HG03439 (cell line): ENCODE results near the gene CALML5.

Experiments
- ATAC-seq: cut with Tn5 transposase; IDR thresholded peaks from one replicate; pipeline ENCODE4 v1.9.1; 2021; ENCODE audit warnings: mild to moderate bottlenecking, moderate library complexity; ENCODE audit not compliant: unreplicated experiment

CALML5 gene

GRCh38 chr10:5467634-5468255 lies 31.6 kb downstream of the CALML5 start:
- ATAC-seq: no peak

GRCh38 chr10:5467207-5467535 lies 32.2 kb downstream of the CALML5 start:
- no peak for ATAC-seq

- no peak for ATAC-seq
Measured at GRCh38 chr10:5466451-5467206, 32.7 kb downstream of the CALML5 start.

GRCh38 chr10:5465976-5466450 lies 33.4 kb downstream of the CALML5 start:
- ATAC-seq: no peak

- ATAC-seq: no peak
Measured at GRCh38 chr10:5464546-5464945, 34.8 kb downstream of the CALML5 start.

DNA sequence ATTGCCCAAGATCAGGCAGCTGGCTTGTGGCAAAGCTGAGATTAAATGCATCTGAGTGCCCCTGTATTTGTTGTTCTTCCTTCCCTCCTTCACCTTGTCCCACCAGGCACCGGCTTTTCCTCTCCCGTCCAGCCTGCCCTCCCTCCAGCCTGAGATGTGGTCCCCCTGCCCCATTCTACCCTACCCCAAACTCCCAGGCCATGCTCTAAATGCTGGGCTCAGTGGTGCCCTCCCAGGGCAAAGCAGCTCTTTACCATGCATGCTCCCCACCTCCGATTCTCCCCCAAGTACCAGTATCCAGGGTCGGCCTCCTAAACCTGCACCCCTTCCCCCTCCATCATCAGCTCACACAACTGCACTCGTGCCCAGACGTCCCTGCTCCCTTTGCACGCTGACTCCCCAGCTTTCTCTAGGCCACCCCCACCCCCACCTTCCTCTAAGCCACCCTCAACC lies 36.5 kb downstream of the CALML5 start:
- no peak for ATAC-seq

- no peak for ATAC-seq
Measured at GRCh38 chr10:5461914-5462840, 37.2 kb downstream of the CALML5 start.

DNA sequence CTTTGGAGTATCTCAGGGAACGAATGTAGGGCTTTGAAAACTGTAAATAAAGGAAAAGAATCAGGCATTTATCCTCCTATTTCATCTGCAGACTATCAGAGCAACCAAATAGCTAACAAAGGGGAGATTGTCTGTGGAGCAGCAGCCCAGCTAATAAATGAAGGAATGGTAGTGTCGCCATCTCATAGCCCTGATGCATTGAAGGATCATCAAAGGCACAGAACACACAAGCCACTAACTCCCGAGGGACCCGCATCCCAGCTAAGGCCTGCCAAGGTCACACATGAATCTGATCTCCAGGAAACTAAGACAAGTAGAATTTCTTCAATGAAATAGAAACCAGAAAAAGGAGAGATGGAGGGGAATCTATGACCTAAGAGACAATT lies 38.2 kb downstream of the CALML5 start:
- ATAC-seq: no peak

DNA sequence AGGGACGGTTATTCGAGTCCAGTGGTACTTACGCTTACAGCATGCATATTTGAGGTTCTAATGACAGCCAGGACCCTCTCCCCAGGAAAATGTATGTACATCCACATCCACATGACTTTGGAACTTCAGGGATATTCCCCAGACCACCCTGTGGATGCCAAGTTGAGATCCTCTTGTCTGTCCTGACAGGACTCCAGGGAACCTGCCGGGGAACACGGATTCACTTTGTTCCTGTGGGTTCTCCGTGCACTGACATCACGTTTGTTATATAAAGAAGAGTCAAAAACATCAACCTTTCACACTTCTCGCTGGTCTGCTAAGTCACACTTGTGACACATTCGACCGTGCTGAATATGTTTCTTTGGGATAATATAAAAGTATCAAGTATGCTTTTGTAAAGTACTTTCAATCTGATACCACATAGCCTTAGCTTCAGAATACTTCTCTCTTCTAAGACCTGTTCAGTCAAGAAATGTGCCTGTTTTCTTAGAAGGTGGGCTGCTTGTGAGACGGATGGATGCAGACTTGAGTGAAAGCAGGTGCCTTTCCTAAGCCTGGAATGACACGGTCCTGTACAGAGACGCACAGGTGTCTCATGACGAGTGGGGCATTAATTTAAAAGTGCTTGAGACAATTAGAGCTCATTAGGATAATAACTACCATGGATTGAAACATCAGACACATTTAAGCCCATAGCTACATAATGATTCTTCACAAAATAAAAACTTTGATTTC lies 38.7 kb downstream of the CALML5 start:
- ATAC-seq: no peak

GRCh38 chr10:5458949-5459747 lies 40.2 kb downstream of the CALML5 start:
- ATAC-seq: no peak

- no peak for ATAC-seq
Measured at GRCh38 chr10:5458425-5458824, 40.9 kb downstream of the CALML5 start.

DNA sequence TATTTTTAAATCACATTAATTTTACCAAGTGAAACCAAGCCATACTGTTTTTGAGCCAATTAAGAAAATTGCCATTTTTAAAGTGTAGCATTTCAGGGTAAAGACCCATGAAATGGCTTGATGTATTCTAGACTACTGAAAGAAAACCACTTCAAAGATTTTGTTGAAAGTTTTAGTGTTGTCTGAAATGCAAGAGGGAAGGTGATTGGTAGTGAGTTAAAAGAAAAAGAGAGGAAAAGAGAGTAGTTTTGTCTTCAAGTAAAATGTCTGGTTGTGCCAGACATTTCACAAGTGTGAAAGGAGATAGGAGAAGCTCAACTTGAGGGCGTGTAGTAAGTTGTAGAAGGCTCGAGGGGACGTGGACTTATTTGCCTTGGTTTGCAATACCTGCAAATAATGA lies 41.6 kb downstream of the CALML5 start:
- no peak for ATAC-seq

DNA sequence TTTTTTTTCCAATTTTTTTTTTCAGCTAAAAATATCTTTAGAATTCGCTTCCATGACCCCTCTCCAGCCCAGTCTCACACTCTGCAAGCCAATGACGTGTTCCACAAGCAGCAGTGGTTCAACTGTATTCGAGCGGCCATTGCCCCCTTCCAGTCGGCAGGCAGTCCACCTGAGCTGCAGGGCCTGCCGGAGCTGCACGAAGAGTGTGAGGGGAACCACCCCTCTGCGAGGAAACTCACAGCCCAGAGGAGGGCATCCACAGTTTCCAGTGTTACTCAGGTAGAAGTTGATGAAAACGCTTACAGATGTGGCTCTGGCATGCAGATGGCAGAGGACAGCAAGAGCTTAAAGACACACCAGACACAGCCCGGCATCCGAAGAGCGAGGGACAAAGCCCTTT lies 42.8 kb downstream of the CALML5 start:
- no peak for ATAC-seq

GRCh38 chr10:5453749-5454489 lies 45.5 kb downstream of the CALML5 start:
- ATAC-seq: no peak

DNA sequence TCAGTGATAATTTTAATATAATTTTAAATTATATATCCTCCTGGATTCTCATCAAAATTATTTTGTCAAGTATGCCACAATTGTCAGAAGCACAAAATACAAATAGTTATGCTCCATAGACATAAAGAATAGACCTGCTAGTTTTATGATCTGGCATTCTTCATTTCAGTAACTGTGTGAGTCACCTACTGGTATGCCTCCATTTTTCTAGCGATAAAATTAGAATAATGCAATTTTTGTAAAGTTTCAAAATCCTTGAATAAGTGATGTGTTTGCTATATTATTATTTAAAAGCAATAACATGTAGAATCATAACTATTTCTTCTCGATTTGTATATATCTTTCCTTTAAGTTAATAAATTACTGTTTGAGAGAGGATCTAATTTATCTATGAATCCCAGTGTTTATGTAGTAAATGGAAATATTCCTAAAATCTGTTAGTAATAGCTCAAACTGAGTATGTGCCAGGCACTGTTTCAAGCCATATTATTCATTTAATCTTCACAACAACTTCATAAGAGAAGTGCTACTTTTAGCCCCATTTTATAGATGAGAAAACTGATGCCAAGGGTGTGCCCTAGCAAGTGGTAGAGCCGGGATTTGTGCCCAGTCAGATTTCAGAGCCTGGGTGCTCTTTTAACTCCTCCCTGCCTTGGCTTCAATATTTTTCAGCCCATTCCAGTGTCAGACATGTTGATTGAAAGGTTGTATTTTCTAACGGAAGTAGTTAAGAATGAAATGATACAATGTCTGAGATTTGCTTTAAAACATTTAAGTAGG lies 48.6 kb downstream of the CALML5 start:
- no peak for ATAC-seq

DNA sequence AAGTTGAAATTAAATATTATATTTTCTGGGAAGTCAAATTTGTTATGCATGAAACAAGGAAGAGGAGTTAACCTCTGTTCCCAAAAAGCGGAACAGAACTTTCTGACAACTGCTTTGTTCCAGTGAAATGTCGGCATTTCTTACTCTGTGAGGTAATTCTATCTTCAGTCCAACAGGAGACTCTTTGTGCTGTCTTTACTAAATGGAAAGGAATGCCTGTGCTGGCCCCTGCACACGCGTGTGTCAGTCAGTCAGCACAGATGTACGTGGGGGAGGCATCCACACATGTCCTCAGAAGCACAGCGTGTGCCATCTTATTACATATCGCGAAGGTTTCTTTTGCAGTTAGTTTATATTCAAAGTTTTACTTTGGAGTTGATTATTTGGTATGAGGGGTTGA lies 49.5 kb downstream of the CALML5 start:
- ATAC-seq: no peak

GRCh38 chr10:5449227-5449626 lies 50.1 kb downstream of the CALML5 start:
- ATAC-seq: no peak
